ENCODE measurements around the gene PGLYRP4. TPM values are rescaled to one million over a fixed set of nuclear protein-coding genes. Genes with fewer than 3 reads are reported as not detected.
A peak's percentile ranks its signal among the peaks of the same experiment; 100 is the strongest.

Gene PGLYRP4
- total and polyA plus RNA-seq, 8 donors: 4.3 TPM; not detected in 7

GRCh38 chr1:153353226-153353947, 4.7 kb upstream of the PGLYRP4 start:
- Histone ChIP-seq H3K27ac (no peak overlapping the region), H3K4me1 (no peaks in the 10 kb centered on the region), H3K9me3 (no peaks in the 10 kb centered on the region), H3K4me3 (no peak overlapping the region), H3K36me3 (no peaks in the 10 kb centered on the region), H3K27me3 (peaks cover 0 to 62% (median 13%) of the 10 kb centered on the region in 3 donors)
- intact Hi-C loops (cut with DNase I; ENCODE audit: low total_unique reads): loop anchor here (5.0 kb wide), 1 partner anchor 139 kb away; no protein-coding TSS in a partner anchor
- TF ChIP-seq POLR2AphosphoS5 (IDR thresholded peaks at IDR 0.05) (no peak), POLR2A (IDR thresholded peaks at IDR 0.05) (no peak), EP300 (IDR thresholded peaks at IDR 0.05) (no peak)
- TF ChIP-seq, protein P1, sequence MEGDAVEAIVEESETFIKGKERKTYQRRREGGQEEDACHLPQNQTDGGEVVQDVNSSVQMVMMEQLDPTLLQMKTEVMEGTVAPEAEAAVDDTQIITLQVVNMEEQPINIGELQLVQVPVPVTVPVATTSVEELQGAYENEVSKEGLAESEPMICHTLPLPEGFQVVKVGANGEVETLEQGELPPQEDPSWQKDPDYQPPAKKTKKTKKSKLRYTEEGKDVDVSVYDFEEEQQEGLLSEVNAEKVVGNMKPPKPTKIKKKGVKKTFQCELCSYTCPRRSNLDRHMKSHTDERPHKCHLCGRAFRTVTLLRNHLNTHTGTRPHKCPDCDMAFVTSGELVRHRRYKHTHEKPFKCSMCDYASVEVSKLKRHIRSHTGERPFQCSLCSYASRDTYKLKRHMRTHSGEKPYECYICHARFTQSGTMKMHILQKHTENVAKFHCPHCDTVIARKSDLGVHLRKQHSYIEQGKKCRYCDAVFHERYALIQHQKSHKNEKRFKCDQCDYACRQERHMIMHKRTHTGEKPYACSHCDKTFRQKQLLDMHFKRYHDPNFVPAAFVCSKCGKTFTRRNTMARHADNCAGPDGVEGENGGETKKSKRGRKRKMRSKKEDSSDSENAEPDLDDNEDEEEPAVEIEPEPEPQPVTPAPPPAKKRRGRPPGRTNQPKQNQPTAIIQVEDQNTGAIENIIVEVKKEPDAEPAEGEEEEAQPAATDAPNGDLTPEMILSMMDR (IDR thresholded peaks at IDR 0.05): no peak
- DNase-seq: no peak
- WGBS, 5 donors: 77 to 85% (median 79%) methylated on average over 7 of the region's 7 CpGs

GRCh38 chr1:153352523-153352922, 3.9 kb upstream of the PGLYRP4 start:
- Histone ChIP-seq H3K4me1 (no peaks in the 10 kb centered on the region), H3K4me3 (no peak overlapping the region), H3K27ac (no peak overlapping the region), H3K27me3 (peaks cover 0 to 67% (median 16%) of the 10 kb centered on the region in 3 donors), H3K36me3 (no peaks in the 10 kb centered on the region), H3K9me3 (no peaks in the 10 kb centered on the region)
- intact Hi-C loops (cut with DNase I; ENCODE audit: low total_unique reads): loop anchor here (5.0 kb wide), 1 partner anchor 140 kb away; no protein-coding TSS in a partner anchor
- WGBS, 5 donors: 0 to 2% (median 0%) methylated on average over 4 of the region's 4 CpGs
- TF ChIP-seq, protein P1 (IDR thresholded peaks at IDR 0.05): peak in 5 of 7 experiments; percentile 65 to 85 (median 82)
- no peak for TF ChIP-seq POLR2AphosphoS5 (IDR thresholded peaks at IDR 0.05)
- peak; percentile 72 to 87 for DNase-seq

DNA sequence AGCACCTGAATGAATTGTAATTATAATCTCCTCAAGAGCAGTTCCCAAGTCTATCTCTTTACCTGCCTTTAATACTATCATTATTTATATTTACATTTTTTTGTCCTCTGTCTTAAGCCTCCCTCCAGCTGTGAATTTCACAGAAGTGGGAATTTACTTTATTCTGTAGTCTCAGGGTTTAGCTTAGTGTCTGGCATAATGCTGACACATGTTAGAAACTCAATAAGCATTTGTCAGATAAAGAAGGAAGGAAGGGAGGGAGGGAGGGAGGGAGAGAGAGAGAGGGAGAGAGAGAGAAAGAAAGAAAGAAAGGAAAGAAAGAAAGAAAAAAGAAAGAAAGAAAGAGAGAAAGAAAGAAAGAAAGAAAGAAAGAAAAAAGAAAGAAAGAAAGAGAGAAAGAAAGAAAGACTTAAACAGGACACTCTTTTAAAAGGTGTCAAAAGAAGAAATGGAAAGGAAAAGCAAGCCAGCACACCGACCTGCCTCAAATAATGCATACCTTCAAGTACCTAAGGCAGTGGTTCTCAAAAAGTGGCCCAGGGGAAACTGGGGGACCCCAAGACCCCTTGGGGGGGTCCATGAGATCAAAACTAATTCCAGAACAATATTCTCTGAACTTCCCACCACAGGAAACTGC, 1.8 kb upstream of the PGLYRP4 start:
- H3K36me3 ChIP-seq: no peaks in the 10 kb centered on the region
- DNase-seq: no peak
- H3K27me3 ChIP-seq: peaks cover 0 to 80% (median 17%) of the 10 kb centered on the region in 3 donors
- H3K9me3 ChIP-seq: no peaks in the 10 kb centered on the region
- peaks cover 0 to under 1% (median 0%) of the 10 kb centered on the region in 4 donors for H3K4me1 ChIP-seq
- no peak overlapping the region for H3K4me3 ChIP-seq
- intact Hi-C loops (cut with DNase I; ENCODE audit: low total_unique reads): loop anchor here (5.0 kb wide), 1 partner anchor 142 kb away; no protein-coding TSS in a partner anchor
- WGBS, 5 donors: 17 to 48% (median 27%) methylated on average over 1 of the region's 1 CpG
- no peak for TF ChIP-seq POLR2A (IDR thresholded peaks at IDR 0.05)
- TF ChIP-seq POLR2AphosphoS5 (IDR thresholded peaks at IDR 0.05): no peak
- TF ChIP-seq, protein P1 (IDR thresholded peaks at IDR 0.05): no peak
- no peak for TF ChIP-seq EP300 (IDR thresholded peaks at IDR 0.05)
- H3K27ac ChIP-seq: no peak overlapping the region

DNA sequence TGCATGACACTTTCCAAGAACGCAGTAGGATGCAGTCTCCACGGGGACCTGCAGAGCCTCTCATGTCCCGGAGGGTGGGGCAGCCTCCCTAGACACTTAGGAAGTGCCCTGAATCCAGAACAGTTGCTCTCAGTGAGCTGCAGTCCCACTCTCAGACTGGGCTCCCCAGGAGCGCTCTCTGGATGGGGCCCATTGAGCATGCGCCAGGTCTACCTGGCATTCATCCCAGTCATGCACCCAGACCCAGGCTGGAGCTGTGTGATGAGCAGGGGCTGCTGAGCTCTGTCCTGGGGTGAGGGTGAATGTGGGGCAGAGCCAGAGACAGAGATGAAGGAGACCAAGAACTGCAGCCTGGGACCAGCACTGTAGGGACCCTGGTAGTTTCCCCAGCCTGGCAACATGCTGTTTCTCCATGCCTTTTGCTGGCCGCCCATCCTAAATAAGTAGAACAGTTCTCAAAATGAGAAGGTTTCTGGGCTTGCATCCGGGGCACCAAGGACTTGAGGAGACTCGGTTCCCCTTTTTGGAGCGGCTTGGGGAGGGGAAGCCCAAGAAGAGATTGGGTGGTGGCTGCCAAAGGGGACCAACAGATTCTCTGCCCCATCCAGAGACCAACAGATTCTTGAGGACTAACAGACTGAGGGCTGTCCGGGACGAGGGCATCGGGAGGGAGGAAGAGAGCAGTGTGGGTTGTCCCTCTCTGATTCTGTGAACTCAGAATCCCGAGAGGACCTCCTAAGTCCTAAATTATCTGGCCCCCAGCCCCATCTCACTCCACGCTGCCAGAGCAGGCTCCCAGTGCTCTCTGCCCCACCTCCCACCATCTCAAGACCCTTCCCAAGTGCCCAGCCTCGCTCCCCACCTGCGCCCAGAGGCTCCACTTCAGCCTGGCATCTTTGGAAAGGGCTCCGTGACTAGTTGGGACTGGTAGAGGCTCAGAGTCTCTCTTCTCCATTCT, 1.0 kb upstream of the PGLYRP4 start:
- peaks cover 0 to 9% (median 0%) of the 10 kb centered on the region in 4 donors for H3K4me1 ChIP-seq
- H3K4me3 ChIP-seq: no peak overlapping the region
- intact Hi-C loops (cut with DNase I; ENCODE audit: low total_unique reads): loop anchor here (5.0 kb wide), 1 partner anchor 143 kb away; no protein-coding TSS in a partner anchor
- TF ChIP-seq EP300 (IDR thresholded peaks at IDR 0.05): no peak
- TF ChIP-seq, protein P1 (IDR thresholded peaks at IDR 0.05): no peak
- no peak for TF ChIP-seq POLR2AphosphoS5 (IDR thresholded peaks at IDR 0.05)
- TF ChIP-seq POLR2A (IDR thresholded peaks at IDR 0.05): no peak
- DNase-seq: no peak
- H3K36me3 ChIP-seq: no peaks in the 10 kb centered on the region
- 48 to 69% (median 60%) methylated on average over 13 to 17 of the region's 17 CpGs for WGBS, 5 donors
- H3K27me3 ChIP-seq: peaks cover 0 to 83% (median 17%) of the 10 kb centered on the region in 3 donors
- H3K27ac ChIP-seq: no peak overlapping the region
- no peaks in the 10 kb centered on the region for H3K9me3 ChIP-seq
